ENCODE measurements around the gene ATP1B2. TPM values are rescaled to one million over a fixed set of nuclear protein-coding genes. Genes with fewer than 3 reads are reported as not detected.
A peak's percentile ranks its signal among the peaks of the same experiment; 100 is the strongest.
"Not testable (repeated sequence)": the region's sequence is repeated elsewhere in the genome, so short reads cannot be mapped to it uniquely, and the experiment has no call there.

The ATP1B2 gene
- 10 to 100 TPM; 18.1 to 24.2 (median 21.5) TPM for polyA plus RNA-seq (ENCODE audit: insufficient read length in 3 of 3)
- long read RNA-seq, donor 1, partial matches to known transcripts: 0 of 1 reads
- long read RNA-seq, donor 1, other reads (novel, unspliced or antisense): 0 of 1 reads
- long read RNA-seq, donor 2, transcript ATP1B2-201 (7 exons, 3,153 nt): major isoform, 8 of 8 reads
- long read RNA-seq, donor 2, partial matches to known transcripts: 0 of 8 reads
- long read RNA-seq, donor 2, other reads (novel, unspliced or antisense): 0 of 8 reads
- long read RNA-seq, donor 3, transcript ATP1B2-201 (7 exons, 3,153 nt): major isoform, 6 of 6 reads
- long read RNA-seq, donor 3, partial matches to known transcripts: 0 of 6 reads
- long read RNA-seq, donor 3, other reads (novel, unspliced or antisense): 0 of 6 reads
- long read RNA-seq, donor 4, transcript ATP1B2-201 (7 exons, 3,153 nt): major isoform, 9 of 9 reads
- long read RNA-seq, donor 4, partial matches to known transcripts: 0 of 9 reads
- long read RNA-seq, donor 4, other reads (novel, unspliced or antisense): 0 of 9 reads
- long read RNA-seq, donor 5, partial matches to known transcripts: 0 of 3 reads
- long read RNA-seq, donor 5, other reads (novel, unspliced or antisense): 0 of 3 reads
- long read RNA-seq, donor 6, transcript ATP1B2-201 (7 exons, 3,153 nt): major isoform, 6 of 6 reads
- long read RNA-seq, donor 6, partial matches to known transcripts: 0 of 6 reads
- long read RNA-seq, donor 6, other reads (novel, unspliced or antisense): 0 of 6 reads
- long read RNA-seq, donor 7, transcript ATP1B2-201 (7 exons, 3,153 nt): major isoform, 9 of 22 reads
- long read RNA-seq, donor 7, partial matches to known transcripts: 13 of 22 reads
- long read RNA-seq, donor 7, other reads (novel, unspliced or antisense): 0 of 22 reads
- long read RNA-seq, donor 8, transcript ATP1B2-201 (7 exons, 3,153 nt): major isoform, 8 of 8 reads
- long read RNA-seq, donor 8, partial matches to known transcripts: 0 of 8 reads
- long read RNA-seq, donor 8, other reads (novel, unspliced or antisense): 0 of 8 reads
- long read RNA-seq, donor 9, transcript ATP1B2-201 (7 exons, 3,153 nt): major isoform, 5 of 44 reads
- long read RNA-seq, donor 9, partial matches to known transcripts: 39 of 44 reads
- long read RNA-seq, donor 9, other reads (novel, unspliced or antisense): 0 of 44 reads
- long read RNA-seq, donor 10, transcript ATP1B2-201 (7 exons, 3,153 nt): major isoform, 10 of 10 reads
- long read RNA-seq, donor 10, partial matches to known transcripts: 0 of 10 reads
- long read RNA-seq, donor 10, other reads (novel, unspliced or antisense): 0 of 10 reads
- long read RNA-seq, donor 11, transcript ATP1B2-201 (7 exons, 3,153 nt): major isoform, 6 of 12 reads
- long read RNA-seq, donor 11, partial matches to known transcripts: 6 of 12 reads
- long read RNA-seq, donor 11, other reads (novel, unspliced or antisense): 0 of 12 reads
- long read RNA-seq, donor 12, transcript ATP1B2-201 (7 exons, 3,153 nt): major isoform, 9 of 9 reads
- long read RNA-seq, donor 12, partial matches to known transcripts: 0 of 9 reads
- long read RNA-seq, donor 12, other reads (novel, unspliced or antisense): 0 of 9 reads
- long read RNA-seq, donor 13, partial matches to known transcripts: 0 of 4 reads
- long read RNA-seq, donor 13, other reads (novel, unspliced or antisense): 0 of 4 reads
- long read RNA-seq, donor 14: 0 reads
- long read RNA-seq, donor 15: 0 reads
- long read RNA-seq, donor 16, partial matches to known transcripts: 6 of 10 reads
- long read RNA-seq, donor 16, other reads (novel, unspliced or antisense): 0 of 10 reads

GRCh38 chr17:7650509-7651096 lies at the start of gene ATP1B2:
ATP1B2 (plus strand) TSS chr17:7650926; CDS start chr17:7651519, 593 bp downstream.
- peak; percentile 65 for DNase-seq

- DNase-seq: no peak
Observed at GRCh38 chr17:7606280-7606679, 44.4 kb upstream of the ATP1B2 start.

GRCh38 chr17:7610641-7611040 lies 40.1 kb upstream of the ATP1B2 start:
- no peak for DNase-seq

GRCh38 chr17:7611635-7612293 lies 39.0 kb upstream of the ATP1B2 start:
- no peak for DNase-seq

GRCh38 chr17:7612294-7612640 lies 38.5 kb upstream of the ATP1B2 start:
- no peak for DNase-seq

- no peak for DNase-seq
Observed at GRCh38 chr17:7613769-7614424, 36.8 kb upstream of the ATP1B2 start.

- DNase-seq: peak; percentile 100
Observed at GRCh38 chr17:7614425-7615264, 36.1 kb upstream of the ATP1B2 start, which contains the start of gene FXR2. FXR2 (minus strand) TSS chr17:7614897; CDS start chr17:7614532, 365 bp downstream.

GRCh38 chr17:7615265-7615747 lies 35.4 kb upstream of the ATP1B2 start:
- no peak for DNase-seq

GRCh38 chr17:7618608-7619007 lies 32.1 kb upstream of the ATP1B2 start:
- no peak for DNase-seq

GRCh38 chr17:7620835-7621234 lies 29.9 kb upstream of the ATP1B2 start:
- DNase-seq: no peak

GRCh38 chr17:7623661-7624060 lies 27.1 kb upstream of the ATP1B2 start:
- no peak for DNase-seq

- DNase-seq: not testable (repeated sequence)
Observed at GRCh38 chr17:7625749-7626148, 25.0 kb upstream of the ATP1B2 start.

GRCh38 chr17:7626307-7626706 lies 24.4 kb upstream of the ATP1B2 start:
- DNase-seq: no peak

- DNase-seq: no peak
Observed at GRCh38 chr17:7626956-7627249, 23.8 kb upstream of the ATP1B2 start.

- DNase-seq: peak; percentile 94
Observed at GRCh38 chr17:7627250-7628121, 23.2 kb upstream of the ATP1B2 start, which contains the start of gene SAT2. SAT2 (minus strand) TSS chr17:7627821; CDS start chr17:7627635, 186 bp downstream.

- DNase-seq: no peak
Observed at GRCh38 chr17:7629939-7630571, 20.7 kb upstream of the ATP1B2 start, which contains the start of gene SHBG. SHBG (plus strand) TSS chr17:7630135; CDS start chr17:7630173, 38 bp downstream.
